Neural cell (in vitro differentiated cells): Measurements from ENCODE around the gene FLRT3. TPM values are rescaled to one million over a fixed set of nuclear protein-coding genes. Genes with fewer than 3 reads are reported as not detected.
A peak's percentile ranks its signal among the peaks of the same experiment; 100 is the strongest.

ENCODE experiments used
- H2AFZ ChIP-seq: fragments of 200-600, 300-800 bp; sonication (generic), shearing (Covaris generic); 2 replicates; pipeline ENCODE4 v1.6.0; 2014; ENCODE audit warnings: low read depth, mild to moderate bottlenecking, antibody characterized with exemption, low read length, moderate library complexity
- H3F3A ChIP-seq: fragments of 200-600 bp; shearing (Covaris generic); 2 replicates; pipeline ENCODE4 v1.6.1; 2016; ENCODE audit warnings: mild to moderate bottlenecking, moderate library complexity, mixed read lengths, antibody characterized with exemption, low read length; ENCODE audit not compliant: insufficient read depth, poor library complexity, severe bottlenecking
- H3K27ac ChIP-seq: fragments of 200-600, 300-800 bp; sonication (generic), shearing (Covaris generic); 2 replicates; pipeline ENCODE4 v1.5.1; 2014; ENCODE audit warnings: mild to moderate bottlenecking, low read length, moderate library complexity
- H3K27me3 ChIP-seq: fragments of 300-800, 200-600 bp; sonication (generic), shearing (Covaris generic); 2 replicates; pipeline ENCODE4 v1.6.0; 2014; ENCODE audit warnings: mild to moderate bottlenecking, low read depth, low read length, moderate library complexity; ENCODE audit not compliant: insufficient read depth
- H3K36me3 ChIP-seq: fragments of 300-800, 200-600 bp; sonication (generic), shearing (Covaris generic); 2 replicates; pipeline ENCODE4 v1.5.1; 2014; ENCODE audit warnings: mild to moderate bottlenecking, antibody characterized with exemption, low read length, moderate library complexity; ENCODE audit not compliant: insufficient read depth
- H3K4me2 ChIP-seq: fragments of 300-800, 200-600 bp; sonication (generic), shearing (Covaris generic); 2 replicates; pipeline ENCODE4 v1.6.0; 2014; ENCODE audit warnings: mild to moderate bottlenecking, low read length
- H3K4me3 ChIP-seq: fragments of 300-800, 200-600 bp; sonication (generic), shearing (Covaris generic); 2 replicates; pipeline ENCODE4 v1.5.1; 2014; ENCODE audit warnings: mild to moderate bottlenecking, low read length, moderate library complexity
- H3K79me2 ChIP-seq: fragments of 200-600 bp; shearing (Covaris generic); replicated peaks from 2 replicates; pipeline ENCODE4 v1.6.0; 2014; ENCODE audit warnings: mild to moderate bottlenecking, low read length, moderate library complexity; ENCODE audit not compliant: insufficient read depth
- H3K9ac ChIP-seq: fragments of 300-800, 200-600 bp; sonication (generic), shearing (Covaris generic); 2 replicates; pipeline ENCODE4 v1.6.1; 2016; ENCODE audit warnings: mild to moderate bottlenecking, low read length, mixed read lengths
- H3K9me2 ChIP-seq: fragments of 200-600 bp; shearing (Covaris generic); 2 replicates; pipeline ENCODE4 v1.6.1; 2016; ENCODE audit warnings: mild to moderate bottlenecking, low read length, mixed read lengths; ENCODE audit not compliant: insufficient read depth
- H3K9me3 ChIP-seq: fragments of 200-600, 300-800 bp; sonication (generic), shearing (Covaris generic); 2 replicates; pipeline ENCODE4 v1.6.1; 2016; ENCODE audit warnings: mild to moderate bottlenecking, mixed run types, low read length, moderate library complexity, mixed read lengths
- H4K20me1 ChIP-seq: fragments of 200-600 bp; shearing (Covaris generic); 2 replicates; pipeline ENCODE4 v1.6.1; 2016; ENCODE audit warnings: mild to moderate bottlenecking, mixed run types; ENCODE audit not compliant: insufficient read depth
- EP300 ChIP-seq: fragments of 450-650 bp; conservative IDR thresholded peaks from 2 replicates; pipeline ENCODE4 v1.6.1; 2014; ENCODE audit warnings: antibody characterized with exemption, mild to moderate bottlenecking, moderate library complexity; ENCODE audit not compliant: poor library complexity, severe bottlenecking
- EZH2 ChIP-seq: fragments of 200-600, 300-800 bp; shearing (Covaris generic), sonication (generic); IDR thresholded peaks from 2 replicates; pipeline ENCODE4 v1.6.1; 2014; ENCODE audit warnings: antibody characterized with exemption, low read length, borderline replicate concordance, mild to moderate bottlenecking; ENCODE audit not compliant: insufficient read depth, poor library complexity, severe bottlenecking
- MXI1 ChIP-seq: fragments of 450-650 bp; conservative IDR thresholded peaks from 2 replicates; pipeline ENCODE4 v1.6.1; 2014; ENCODE audit warnings: antibody characterized with exemption, mild to moderate bottlenecking; ENCODE audit not compliant: poor library complexity, severe bottlenecking
- POLR2AphosphoS5 ChIP-seq: IDR thresholded peaks from 2 replicates; pipeline ENCODE4 v1.6.1; 2012
- RAD21 ChIP-seq: fragments of 450-650 bp; conservative IDR thresholded peaks from 2 replicates; pipeline ENCODE4 v1.6.1; 2014; ENCODE audit warnings: antibody characterized with exemption, mild to moderate bottlenecking, moderate library complexity
- REST ChIP-seq: IDR thresholded peaks from 2 replicates; pipeline ENCODE4 v1.6.1; 2012; ENCODE audit warnings: borderline replicate concordance
- SMC3 ChIP-seq: fragments of 450-650 bp; conservative IDR thresholded peaks from 2 replicates; pipeline ENCODE4 v1.6.1; 2014; ENCODE audit warnings: antibody characterized with exemption, mild to moderate bottlenecking, moderate library complexity; ENCODE audit not compliant: poor library complexity
- TAF1 ChIP-seq: IDR thresholded peaks from 2 replicates; pipeline ENCODE4 v1.6.1; 2012; ENCODE audit warnings: low read depth
- polyA plus RNA-seq: library from polyadenylated mRNA; depleted of rRNA; stranded (reverse); fragments of >200 nt; gene quantifications from 2 replicates; pipeline ENCODE4 v1.2.3, GENCODE V29; 2014
- TF ChIP-seq, protein P1 (sequence below): fragments of 450-650 bp; IDR thresholded peaks from 2 replicates; pipeline ENCODE4 v1.5.1; 2014; ENCODE audit warnings: antibody characterized with exemption, mild to moderate bottlenecking, moderate library complexity; ENCODE audit not compliant: poor library complexity, severe bottlenecking

The FLRT3 gene
- polyA plus RNA-seq, 1 donor from 2014 or later, result 3.2 TPM

GRCh38 chr20:14383335-14383734 is 45.9 kb upstream of the FLRT3 start:
- H3F3A ChIP-seq, result no peaks in the 10 kb centered on the region
- H3K9me3 ChIP-seq, result no peaks in the 10 kb centered on the region
- H3K4me3 ChIP-seq, result no peak overlapping the region
- H2AFZ ChIP-seq, result no peak overlapping the region
- H3K9ac ChIP-seq, result no peak overlapping the region
- no peak overlapping the region for H3K27ac ChIP-seq
- no peaks in the 10 kb centered on the region for H4K20me1 ChIP-seq
- H3K9me2 ChIP-seq, result no peaks in the 10 kb centered on the region
- H3K79me2 ChIP-seq, result no peaks in the 10 kb centered on the region
- H3K36me3 ChIP-seq, result no peaks in the 10 kb centered on the region
- H3K27me3 ChIP-seq, result no peaks in the 10 kb centered on the region
- TF ChIP-seq SMC3, result no peak
- no peak for TF ChIP-seq RAD21
- TF ChIP-seq EP300, result no peak
- TF ChIP-seq TAF1, result no peak
- no peak for TF ChIP-seq EZH2
- TF ChIP-seq REST, result no peak
- no peak overlapping the region for H3K4me2 ChIP-seq

- Histone ChIP-seq H3K36me3 (no peaks in the 10 kb centered on the region), H3K4me2 (no peak overlapping the region), H3F3A (no peaks in the 10 kb centered on the region), H2AFZ (no peak overlapping the region), H4K20me1 (no peaks in the 10 kb centered on the region), H3K9me2 (no peaks in the 10 kb centered on the region), H3K27ac (no peak overlapping the region), H3K4me3 (no peak overlapping the region), H3K9me3 (no peaks in the 10 kb centered on the region), H3K27me3 (no peaks in the 10 kb centered on the region), H3K79me2 (no peaks in the 10 kb centered on the region), H3K9ac (no peak overlapping the region)
- no peak for TF ChIP-seq RAD21
These were observed 40.9 kb upstream of the FLRT3 start for GRCh38 chr20:14378326-14378725.

GRCh38 chr20:14375416-14375985 is 38.1 kb upstream of the FLRT3 start:
- Histone ChIP-seq H3K9me2 (no peaks in the 10 kb centered on the region), H2AFZ (no peak overlapping the region), H3K9ac (peak overlapping the region; percentile 34), H3K4me3 (peak overlapping the region; percentile 55), H3K36me3 (no peaks in the 10 kb centered on the region), H3K27me3 (no peaks in the 10 kb centered on the region), H3K79me2 (no peaks in the 10 kb centered on the region), H3K27ac (peak overlapping the region; percentile 36), H3K4me2 (peak overlapping the region; percentile 60), H3F3A (no peaks in the 10 kb centered on the region), H3K9me3 (no peaks in the 10 kb centered on the region), H4K20me1 (no peaks in the 10 kb centered on the region)
- TF ChIP-seq REST, result no peak
- no peak for TF ChIP-seq EZH2
- TF ChIP-seq TAF1, result no peak
- TF ChIP-seq SMC3, result no peak
- no peak for TF ChIP-seq MXI1
- peak; percentile 23 for TF ChIP-seq RAD21
- TF ChIP-seq, protein P1, sequence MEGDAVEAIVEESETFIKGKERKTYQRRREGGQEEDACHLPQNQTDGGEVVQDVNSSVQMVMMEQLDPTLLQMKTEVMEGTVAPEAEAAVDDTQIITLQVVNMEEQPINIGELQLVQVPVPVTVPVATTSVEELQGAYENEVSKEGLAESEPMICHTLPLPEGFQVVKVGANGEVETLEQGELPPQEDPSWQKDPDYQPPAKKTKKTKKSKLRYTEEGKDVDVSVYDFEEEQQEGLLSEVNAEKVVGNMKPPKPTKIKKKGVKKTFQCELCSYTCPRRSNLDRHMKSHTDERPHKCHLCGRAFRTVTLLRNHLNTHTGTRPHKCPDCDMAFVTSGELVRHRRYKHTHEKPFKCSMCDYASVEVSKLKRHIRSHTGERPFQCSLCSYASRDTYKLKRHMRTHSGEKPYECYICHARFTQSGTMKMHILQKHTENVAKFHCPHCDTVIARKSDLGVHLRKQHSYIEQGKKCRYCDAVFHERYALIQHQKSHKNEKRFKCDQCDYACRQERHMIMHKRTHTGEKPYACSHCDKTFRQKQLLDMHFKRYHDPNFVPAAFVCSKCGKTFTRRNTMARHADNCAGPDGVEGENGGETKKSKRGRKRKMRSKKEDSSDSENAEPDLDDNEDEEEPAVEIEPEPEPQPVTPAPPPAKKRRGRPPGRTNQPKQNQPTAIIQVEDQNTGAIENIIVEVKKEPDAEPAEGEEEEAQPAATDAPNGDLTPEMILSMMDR, result no peak
- peak; percentile 53 for TF ChIP-seq EP300
- no peak for TF ChIP-seq POLR2AphosphoS5
